Measurements from ENCODE around the gene MAD1L1. TPM values are rescaled to one million over a fixed set of nuclear protein-coding genes. Genes with fewer than 3 reads are reported as not detected.

MAD1L1 gene
- total and polyA plus RNA-seq, 2 of the 13 experiments (the other 11 are each of a cell fraction or from before 2014, with no cell fraction given) = 17.4 to 64.7 TPM

- Histone ChIP-seq H3K79me2 (ENCODE audit: insufficient read depth, low read length) (no peaks in the 10 kb centered on the region), H3K27me3 (ENCODE audit: control insufficient read depth in 1 of 2, insufficient read depth in 2 of 2, low read length in 2 of 2) (no peaks in the 10 kb centered on the region), H3K4me3 (replicated peaks in 1 of 3; ENCODE audit: insufficient read depth in 1 of 3, low read depth in 2 of 3, low read length in 3 of 3) (no peak overlapping the region), H2AFZ (ENCODE audit: low read length) (no peak overlapping the region), H3K27ac (ENCODE audit: extremely low read length, insufficient read depth, low read length) (no peak overlapping the region), H3K9me3 (ENCODE audit: low read length) (no peaks in the 10 kb centered on the region), H3K4me2 (ENCODE audit: low read depth, low read length) (no peak overlapping the region), H3K4me1 (ENCODE audit: insufficient read depth, low read length) (no peaks in the 10 kb centered on the region), H3K36me3 (replicated peaks in 1 of 2; ENCODE audit: control insufficient read depth in 1 of 2, insufficient read depth in 2 of 2, low read length in 2 of 2) (peaks cover 0 to 3% of the 10 kb centered on the region in 2 experiments; a peak in 2 of 5 replicates), H4K20me1 (ENCODE audit: insufficient read depth, low read length) (no peaks in the 10 kb centered on the region), H3K9ac (ENCODE audit: insufficient read depth, low read depth, low read length) (no peak overlapping the region)
- no peak for DNase-seq (ENCODE audit: low spot score)
- POLR2A ChIA-PET = no interaction called here
- intact Hi-C loops (cut with micrococcal nuclease; ENCODE audit: unreplicated experiment) = no loop called here
- in situ Hi-C loops (cut with HindIII; ENCODE audit: extremely low pct_ligation_motif_present, low pct_unique_long_range_greater_than_20kb) = no loop called here
- TF ChIP-seq TCF7 (IDR thresholded peaks at IDR 0.05; ENCODE audit: low read depth) (no peak), MATR3 (CRISPR knock-in tag; IDR thresholded peaks at IDR 0.05) (no peak), ZNF572 (CRISPR knock-in tag; IDR thresholded peaks at IDR 0.05) (no peak), RXRA (CRISPR knock-in tag; IDR thresholded peaks at IDR 0.05) (no peak), HOXA9 (CRISPR knock-in tag; IDR thresholded peaks at IDR 0.05; ENCODE audit: borderline replicate concordance) (no peak), TMF1 (CRISPR knock-in tag; IDR thresholded peaks at IDR 0.05; ENCODE audit: low read depth) (no peak), NFE2L1 (CRISPR knock-in tag; IDR thresholded peaks at IDR 0.05; ENCODE audit: borderline replicate concordance) (no peak), ZNF792 (CRISPR knock-in tag; IDR thresholded peaks at IDR 0.05) (no peak)
- TF ChIP-seq, protein P1, sequence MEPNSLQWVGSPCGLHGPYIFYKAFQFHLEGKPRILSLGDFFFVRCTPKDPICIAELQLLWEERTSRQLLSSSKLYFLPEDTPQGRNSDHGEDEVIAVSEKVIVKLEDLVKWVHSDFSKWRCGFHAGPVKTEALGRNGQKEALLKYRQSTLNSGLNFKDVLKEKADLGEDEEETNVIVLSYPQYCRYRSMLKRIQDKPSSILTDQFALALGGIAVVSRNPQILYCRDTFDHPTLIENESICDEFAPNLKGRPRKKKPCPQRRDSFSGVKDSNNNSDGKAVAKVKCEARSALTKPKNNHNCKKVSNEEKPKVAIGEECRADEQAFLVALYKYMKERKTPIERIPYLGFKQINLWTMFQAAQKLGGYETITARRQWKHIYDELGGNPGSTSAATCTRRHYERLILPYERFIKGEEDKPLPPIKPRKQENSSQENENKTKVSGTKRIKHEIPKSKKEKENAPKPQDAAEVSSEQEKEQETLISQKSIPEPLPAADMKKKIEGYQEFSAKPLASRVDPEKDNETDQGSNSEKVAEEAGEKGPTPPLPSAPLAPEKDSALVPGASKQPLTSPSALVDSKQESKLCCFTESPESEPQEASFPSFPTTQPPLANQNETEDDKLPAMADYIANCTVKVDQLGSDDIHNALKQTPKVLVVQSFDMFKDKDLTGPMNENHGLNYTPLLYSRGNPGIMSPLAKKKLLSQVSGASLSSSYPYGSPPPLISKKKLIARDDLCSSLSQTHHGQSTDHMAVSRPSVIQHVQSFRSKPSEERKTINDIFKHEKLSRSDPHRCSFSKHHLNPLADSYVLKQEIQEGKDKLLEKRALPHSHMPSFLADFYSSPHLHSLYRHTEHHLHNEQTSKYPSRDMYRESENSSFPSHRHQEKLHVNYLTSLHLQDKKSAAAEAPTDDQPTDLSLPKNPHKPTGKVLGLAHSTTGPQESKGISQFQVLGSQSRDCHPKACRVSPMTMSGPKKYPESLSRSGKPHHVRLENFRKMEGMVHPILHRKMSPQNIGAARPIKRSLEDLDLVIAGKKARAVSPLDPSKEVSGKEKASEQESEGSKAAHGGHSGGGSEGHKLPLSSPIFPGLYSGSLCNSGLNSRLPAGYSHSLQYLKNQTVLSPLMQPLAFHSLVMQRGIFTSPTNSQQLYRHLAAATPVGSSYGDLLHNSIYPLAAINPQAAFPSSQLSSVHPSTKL (CRISPR knock-in tag; IDR thresholded peaks at IDR 0.05) = no peak
- BruUV-seq (replicated peaks) = no TSS peak
- WGBS (ENCODE audit: low lambda C conversion rate) = 99% methylated on average over 8 of the region's 18 CpGs
- FAIRE-seq = no peak
- CTCF ChIA-PET (ENCODE audit: low intra/inter-chr PET ratio, low total read pairs) = no interaction called here
- no peak for ATAC-seq
These were observed 331.1 kb downstream of the MAD1L1 start for GRCh38 chr7:1901431-1902210.

Measured in HepG2 (cell line).